IMR-90 (cell line): Measurements from ENCODE around the gene TBC1D9B. TPM values are rescaled to one million over a fixed set of nuclear protein-coding genes. Genes with fewer than 3 reads are reported as not detected.

Experiments
- ATAC-seq: fragments of 200-7000 bp; cut with Tn5 transposase; 2 replicates; pipeline ENCODE4 v1.9.1; 2020; ENCODE audit warnings: low read depth, mild to moderate bottlenecking, moderate library complexity
- BruUV-seq: library from RNA; stranded (reverse); fragments of 400-500 nt; replicated peaks from 2 replicates; lab custom pipeline; 2021; lab: Mats Ljungman, UMichigan
- CTCF ChIA-PET: fragments of 300-600 bp; formaldehyde crosslinking; extraction: SDS; loops from one replicate; lab custom pipeline; 2021; ENCODE audit warnings: antibody characterized with exemption; lab: Yijun Ruan, JAX
- POLR2A ChIA-PET: fragments of 300-600 bp; sonication (Branson Sonifier 250); formaldehyde crosslinking; loops from one replicate; lab custom pipeline; 2022; ENCODE audit warnings: antibody characterized with exemption; ENCODE audit not compliant: unreplicated experiment; lab: Charles Lee
- DNase-seq: peaks from one replicate; pipeline ENCODE4 v3.0.0; 2013
- H2AFZ ChIP-seq: replicated peaks from 2 replicates; pipeline ENCODE3; 2013; ENCODE audit warnings: low read length, mild to moderate bottlenecking; ENCODE audit not compliant: poor library complexity
- H2AK5ac ChIP-seq: 2 replicates; pipeline ENCODE4 v1.6.1; 2013; ENCODE audit warnings: low read depth, low read length, inconsistent platforms
- H2AK9ac ChIP-seq: replicated peaks from 2 replicates; pipeline ENCODE3; 2013; ENCODE audit warnings: mild to moderate bottlenecking, low read depth, low read length, moderate library complexity; ENCODE audit not compliant: poor library complexity
- H2BK120ac ChIP-seq: 2 replicates; pipeline ENCODE4 v1.6.1; 2013; ENCODE audit warnings: low read depth, low read length, inconsistent platforms
- H2BK15ac ChIP-seq: 3 replicates; pipeline ENCODE4 v1.6.1; 2013; ENCODE audit warnings: low read depth, low read length, inconsistent platforms
- H2BK20ac ChIP-seq: 2 replicates; pipeline ENCODE4 v1.6.1; 2013; ENCODE audit warnings: low read depth, mild to moderate bottlenecking, inconsistent platforms, low read length, moderate library complexity
- H2BK5ac ChIP-seq: 2 replicates; pipeline ENCODE4 v1.6.1; 2013; ENCODE audit warnings: mild to moderate bottlenecking, low read depth, low read length, inconsistent platforms; ENCODE audit not compliant: poor library complexity, severe bottlenecking
- H3K14ac ChIP-seq: replicated peaks from 2 replicates; pipeline ENCODE4 v1.6.1; 2013; ENCODE audit warnings: low read depth, low read length, inconsistent platforms
- H3K18ac ChIP-seq: 2 replicates; pipeline ENCODE4 v1.6.1; 2013; ENCODE audit warnings: low read depth, low read length, control low read depth
- H3K23ac ChIP-seq: 2 replicates; pipeline ENCODE4 v1.6.1; 2013; ENCODE audit warnings: low read depth, low read length, inconsistent platforms
- H3K27ac ChIP-seq: 2 replicates; pipeline ENCODE4 v1.5.1; 2013; ENCODE audit warnings: mild to moderate bottlenecking, control low read depth, low read length; ENCODE audit not compliant: insufficient read depth
- H3K27me3 ChIP-seq: 2 replicates; pipeline ENCODE4 v1.6.1; 2013; ENCODE audit warnings: low read length; ENCODE audit not compliant: control insufficient read depth, insufficient read depth
- H3K36me3 ChIP-seq: 2 replicates; pipeline ENCODE4 v1.6.1; 2013; ENCODE audit warnings: low read length, mixed read lengths; ENCODE audit not compliant: control insufficient read depth, insufficient read depth
- H3K4ac ChIP-seq: 2 replicates; pipeline ENCODE4 v1.6.1; 2013; ENCODE audit warnings: low read depth, low read length, inconsistent platforms
- H3K4me1 ChIP-seq: 2 replicates; pipeline ENCODE4 v1.6.1; 2013; ENCODE audit warnings: low read length, mixed read lengths; ENCODE audit not compliant: control insufficient read depth, insufficient read depth
- H3K4me2 ChIP-seq: 2 replicates; pipeline ENCODE4 v1.6.1; 2013; ENCODE audit warnings: low read depth, mild to moderate bottlenecking, control low read depth, low read length, moderate library complexity
- H3K4me3 ChIP-seq: 2 replicates; pipeline ENCODE4 v1.5.1; 2013; ENCODE audit warnings: low read depth, mild to moderate bottlenecking, control low read depth, low read length, moderate library complexity; ENCODE audit not compliant: insufficient read depth
- H3K56ac ChIP-seq: 2 replicates; pipeline ENCODE4 v1.6.1; 2013; ENCODE audit warnings: low read length, inconsistent platforms; ENCODE audit not compliant: insufficient read depth; ENCODE audit errors: extremely low read depth
- H3K79me1 ChIP-seq, 2 experiments: 2 replicates each; pipeline ENCODE4 v1.6.1; 2013; ENCODE audit warnings: low read length in 2 of 2, inconsistent platforms in 1 of 2, low read depth in 1 of 2
- H3K9ac ChIP-seq: 2 replicates; pipeline ENCODE4 v1.6.1; 2013; ENCODE audit warnings: low read depth, low read length, control low read depth
- H3K9me1 ChIP-seq: 2 replicates; pipeline ENCODE4 v1.6.1; 2013; ENCODE audit warnings: low read length, inconsistent platforms; ENCODE audit not compliant: insufficient read depth
- H3K9me3 ChIP-seq: 2 replicates; pipeline ENCODE4 v1.6.1; 2013; ENCODE audit warnings: low read length; ENCODE audit not compliant: control insufficient read depth, insufficient read depth
- H4K20me1 ChIP-seq: 2 replicates; pipeline ENCODE4 v1.6.1; 2013; ENCODE audit warnings: low read length, inconsistent platforms; ENCODE audit not compliant: insufficient read depth
- H4K5ac ChIP-seq: 2 replicates; pipeline ENCODE4 v1.6.1; 2013; ENCODE audit warnings: mild to moderate bottlenecking, low read depth, low read length, control low read depth
- H4K8ac ChIP-seq, 2 experiments: 2 replicates each; pipeline ENCODE4 v1.6.1; 2013; ENCODE audit warnings: low read depth in 2 of 2, low read length in 2 of 2, control low read depth in 1 of 2, inconsistent platforms in 1 of 2
- H4K91ac ChIP-seq: 2 replicates; pipeline ENCODE4 v1.6.1; 2013; ENCODE audit warnings: low read depth, low read length, inconsistent platforms; ENCODE audit not compliant: insufficient read depth
- CHD1 ChIP-seq: IDR thresholded peaks from 2 replicates; pipeline ENCODE4 v1.6.1; 2012; ENCODE audit warnings: low read depth, low read length, improper control_type of control experiment
- MAFK ChIP-seq: IDR thresholded peaks from 2 replicates; pipeline ENCODE4 v1.6.1; 2012; ENCODE audit warnings: low read depth, low read length, improper control_type of control experiment
- MXI1 ChIP-seq: IDR thresholded peaks from 2 replicates; pipeline ENCODE4 v1.6.1; 2012; ENCODE audit warnings: low read depth, mild to moderate bottlenecking, low read length, moderate library complexity, borderline replicate concordance
- RAD21 ChIP-seq: IDR thresholded peaks from 2 replicates; pipeline ENCODE4 v1.6.1; 2012; ENCODE audit warnings: low read length, improper control_type of control experiment
- RCOR1 ChIP-seq: IDR thresholded peaks from 2 replicates; pipeline ENCODE4 v1.6.1; 2012; ENCODE audit warnings: mild to moderate bottlenecking, low read length, improper control_type of control experiment; ENCODE audit not compliant: insufficient replicate concordance
- SMC3 ChIP-seq: fragments of 150-350 bp; IDR thresholded peaks from 2 replicates; pipeline ENCODE4 v1.6.1; 2016; ENCODE audit warnings: low read depth, mild to moderate bottlenecking, antibody characterized with exemption, low read length, moderate library complexity
- WGBS, 2 experiments: methylation state at CpG; one replicate each; pipeline versions ENCODE4 v1.1.5 to v1.1.7; 2013; ENCODE audit warnings: missing lambda C conversion rate in 2 of 2; ENCODE audit not compliant: insufficient read length in 1 of 2; ENCODE audit errors: extremely low coverage in 2 of 2; 5-methylcytosine and 5-hydroxymethylcytosine counted together
- dilution Hi-C: fragments of 300-500 bp; cut with HindIII; formaldehyde crosslinking; loops from one replicate; pipeline ENCODE4 v1.14.3; 2018; ENCODE audit warnings: low sequenced_read_pairs; ENCODE audit not compliant: unreplicated experiment
- in situ Hi-C: fragments of 300-500 bp; cut with MboI; formaldehyde crosslinking; loops from 3 replicates; pipeline ENCODE4 v1.14.3; 2019; ENCODE audit warnings: low sequenced_read_pairs, inconsistent platforms, mixed read lengths
- intact Hi-C: fragments of 100-400 bp; cut with micrococcal nuclease; formaldehyde crosslinking; loops from 2 replicates; pipeline ENCODE4 v1.10.0; 2022
- polyA plus RNA-seq, 3 experiments: library from polyadenylated mRNA; depleted of rRNA; stranded (reverse); fragments of >200 nt; gene quantifications; 2 replicates each; pipeline ENCODE4 v1.2.3, GENCODE V29; 2012; ENCODE audit warnings: low replicate concordance in 1 of 3
- total RNA-seq: library from RNA; depleted of rRNA; stranded (reverse); fragments of >200 nt; gene quantifications from 2 replicates; pipeline ENCODE4 v1.2.3, GENCODE V29; 2012
- TF ChIP-seq, protein P1 (sequence below): conservative IDR thresholded peaks from 2 replicates; pipeline ENCODE4 v1.5.1; 2012; ENCODE audit warnings: mild to moderate bottlenecking, low read depth, low read length, improper control_type of control experiment
- TF ChIP-seq, protein P2 (sequence below): fragments of 150-350 bp; IDR thresholded peaks from 2 replicates; pipeline ENCODE4 v1.6.1; 2016; ENCODE audit warnings: low read depth, mild to moderate bottlenecking, low read length, moderate library complexity, borderline replicate concordance

Gene TBC1D9B
- total and polyA plus RNA-seq, 2 of the 4 experiments (the other 2 are of a cell fraction) = 58.6 to 78.1 TPM

DNA sequence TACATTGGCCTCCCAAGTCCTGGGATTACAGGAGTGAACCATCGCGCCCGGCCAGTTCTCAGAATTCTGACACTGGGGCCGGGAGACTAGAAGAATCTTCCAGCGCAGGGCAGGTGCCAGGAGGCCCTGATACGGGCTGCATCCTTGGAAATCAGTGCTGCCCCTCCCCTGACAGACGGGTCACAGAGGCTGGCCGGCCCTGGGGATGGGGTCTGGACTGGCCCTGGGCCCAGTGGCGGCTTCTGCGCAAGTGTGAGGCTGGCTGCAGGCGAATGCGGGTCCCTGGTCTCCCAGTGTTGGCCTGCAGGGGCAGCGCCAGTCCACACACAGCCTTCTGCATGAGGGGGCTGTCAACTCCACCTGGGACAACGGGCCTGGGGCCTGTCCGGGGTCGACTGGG lies 831 bp upstream of the TBC1D9B start:
- Histone ChIP-seq H3K18ac (no peak overlapping the region), H3K4me1 (peaks cover 7% of the 10 kb centered on the region), H3K14ac (no peak overlapping the region), H3K4ac (no peak overlapping the region), H3K9ac (no peak overlapping the region), H3K4me2 (no peak overlapping the region), H3K56ac (no peak overlapping the region), H3K79me1 (peaks cover 13 to 32% of the 10 kb centered on the region in 2 experiments), H4K5ac (no peak overlapping the region), H3K9me3 (no peaks in the 10 kb centered on the region), H2AFZ (peak overlapping the region; percentile 68), H2BK5ac (no peak overlapping the region), H3K23ac (no peak overlapping the region), H3K9me1 (peaks cover 4% of the 10 kb centered on the region; the same call in 1 of the 2 replicates), H4K8ac (peak overlapping the region in 1 of 2 experiments; percentile 95; a peak in 1 of 4 replicates), H2AK9ac (peak overlapping the region; percentile 40), H2BK120ac (no peak overlapping the region), H2AK5ac (no peak overlapping the region; the same call in 1 of the 2 replicates), H3K27ac (no peak overlapping the region), H4K20me1 (peaks cover 14% of the 10 kb centered on the region; the same call in 1 of the 2 replicates), H2BK15ac (no peak overlapping the region), H3K27me3 (no peaks in the 10 kb centered on the region), H2BK20ac (no peak overlapping the region), H3K4me3 (no peak overlapping the region), H4K91ac (no peak overlapping the region), H3K36me3 (peaks cover 12% of the 10 kb centered on the region)
- no peak for ATAC-seq
- intact Hi-C loops = loop anchor here (1.0 to 5.0 kb wide), 3 partner anchors 106 to 182 kb away; partner anchors contain the start of gene RNF130
- ChIA-PET CTCF (interaction anchor here (1.1 kb wide), 1 partner anchor 145 kb away, joined by 3 read pairs; no protein-coding TSS in a partner anchor), POLR2A (interaction anchor here (0.6 kb wide), 1 partner anchor 21 kb away, joined by 3 read pairs; no protein-coding TSS in a partner anchor)
- in situ Hi-C loops = no loop called here
- 87% methylated on average over 11 of the region's 16 CpGs; no CpG with 5 or more reads in 1 of the 2 experiments for WGBS, 2 experiments
- BruUV-seq = no TSS peak
- dilution Hi-C loops = no loop called here
- DNase-seq = no peak
- no peak for TF ChIP-seq RCOR1
- TF ChIP-seq SMC3 = no peak
- TF ChIP-seq MAFK = no peak
- TF ChIP-seq, protein P1, sequence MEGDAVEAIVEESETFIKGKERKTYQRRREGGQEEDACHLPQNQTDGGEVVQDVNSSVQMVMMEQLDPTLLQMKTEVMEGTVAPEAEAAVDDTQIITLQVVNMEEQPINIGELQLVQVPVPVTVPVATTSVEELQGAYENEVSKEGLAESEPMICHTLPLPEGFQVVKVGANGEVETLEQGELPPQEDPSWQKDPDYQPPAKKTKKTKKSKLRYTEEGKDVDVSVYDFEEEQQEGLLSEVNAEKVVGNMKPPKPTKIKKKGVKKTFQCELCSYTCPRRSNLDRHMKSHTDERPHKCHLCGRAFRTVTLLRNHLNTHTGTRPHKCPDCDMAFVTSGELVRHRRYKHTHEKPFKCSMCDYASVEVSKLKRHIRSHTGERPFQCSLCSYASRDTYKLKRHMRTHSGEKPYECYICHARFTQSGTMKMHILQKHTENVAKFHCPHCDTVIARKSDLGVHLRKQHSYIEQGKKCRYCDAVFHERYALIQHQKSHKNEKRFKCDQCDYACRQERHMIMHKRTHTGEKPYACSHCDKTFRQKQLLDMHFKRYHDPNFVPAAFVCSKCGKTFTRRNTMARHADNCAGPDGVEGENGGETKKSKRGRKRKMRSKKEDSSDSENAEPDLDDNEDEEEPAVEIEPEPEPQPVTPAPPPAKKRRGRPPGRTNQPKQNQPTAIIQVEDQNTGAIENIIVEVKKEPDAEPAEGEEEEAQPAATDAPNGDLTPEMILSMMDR = peak; percentile 13; the same call in 1 of the 2 replicates
- TF ChIP-seq CHD1 = no peak
- TF ChIP-seq, protein P2, sequence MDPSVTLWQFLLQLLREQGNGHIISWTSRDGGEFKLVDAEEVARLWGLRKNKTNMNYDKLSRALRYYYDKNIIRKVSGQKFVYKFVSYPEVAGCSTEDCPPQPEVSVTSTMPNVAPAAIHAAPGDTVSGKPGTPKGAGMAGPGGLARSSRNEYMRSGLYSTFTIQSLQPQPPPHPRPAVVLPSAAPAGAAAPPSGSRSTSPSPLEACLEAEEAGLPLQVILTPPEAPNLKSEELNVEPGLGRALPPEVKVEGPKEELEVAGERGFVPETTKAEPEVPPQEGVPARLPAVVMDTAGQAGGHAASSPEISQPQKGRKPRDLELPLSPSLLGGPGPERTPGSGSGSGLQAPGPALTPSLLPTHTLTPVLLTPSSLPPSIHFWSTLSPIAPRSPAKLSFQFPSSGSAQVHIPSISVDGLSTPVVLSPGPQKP = no peak
- TF ChIP-seq RAD21 = 0 out of 2 replicates have a peak, but pooled peaks have one; percentile 10
- no peak for TF ChIP-seq MXI1
